Hippocampal formation (tissue), 2 donors: ENCODE data around the gene HGFAC.

ENCODE experiments used
- DNase-seq, 2 donors: peaks; one replicate each; lab custom pipeline; 2025; lab: John Stamatoyannopoulos, UW

HGFAC gene

GRCh38 chr4:3462321-3462789 is 20.6 kb downstream of the HGFAC start:
- no peak for DNase-seq

GRCh38 chr4:3462790-3463415 is 21.1 kb downstream of the HGFAC start, which contains the start of gene DOK7:
Gene DOK7, plus strand, starts transcription at chr4:3463306. Its CDS starts 70 bp downstream, at chr4:3463376.
- no peak for DNase-seq

- DNase-seq = no peak
Measured at GRCh38 chr4:3463556-3464348, 22.0 kb downstream of the HGFAC start.

GRCh38 chr4:3464349-3464905 is 22.7 kb downstream of the HGFAC start:
- no peak for DNase-seq

- no peak for DNase-seq
Measured at GRCh38 chr4:3464911-3465697, 23.3 kb downstream of the HGFAC start.

GRCh38 chr4:3465698-3466671 is 24.2 kb downstream of the HGFAC start:
- no peak for DNase-seq

- no peak for DNase-seq
Measured at GRCh38 chr4:3466691-3467600, 25.2 kb downstream of the HGFAC start.

- DNase-seq = no peak
Measured at GRCh38 chr4:3467601-3468031, 25.8 kb downstream of the HGFAC start.

GRCh38 chr4:3468154-3468553 is 26.4 kb downstream of the HGFAC start:
- DNase-seq = no peak

GRCh38 chr4:3468804-3469203 is 27.0 kb downstream of the HGFAC start:
- DNase-seq = no peak

GRCh38 chr4:3469386-3470243 is 27.8 kb downstream of the HGFAC start:
- no peak for DNase-seq

- no peak for DNase-seq
Measured at GRCh38 chr4:3470244-3471097, 28.7 kb downstream of the HGFAC start.

- no peak for DNase-seq
Measured at GRCh38 chr4:3471098-3471760, 29.5 kb downstream of the HGFAC start.

- DNase-seq = no peak
Measured at GRCh38 chr4:3471886-3472285, 30.1 kb downstream of the HGFAC start.

- DNase-seq = no peak
Measured at GRCh38 chr4:3472411-3473141, 30.8 kb downstream of the HGFAC start.

- DNase-seq = no peak
Measured at GRCh38 chr4:3473181-3473950, 31.6 kb downstream of the HGFAC start.
